C4-2B (cell line): ENCODE measurements around the gene RFX8.

Source experiments
- H3K27ac ChIP-seq: fragments of 450-650 bp; 2 replicates; pipeline ENCODE4 v1.5.1; 2017
- ZFX ChIP-seq: fragments of 450-650 bp; IDR thresholded peaks from 2 replicates; pipeline ENCODE4 v1.6.1; 2017
- TF ChIP-seq, protein P1 (sequence below): fragments of 450-650 bp; conservative IDR thresholded peaks from 2 replicates; pipeline ENCODE4 v1.5.1; 2017; ENCODE audit warnings: mild to moderate bottlenecking

Gene RFX8

DNA sequence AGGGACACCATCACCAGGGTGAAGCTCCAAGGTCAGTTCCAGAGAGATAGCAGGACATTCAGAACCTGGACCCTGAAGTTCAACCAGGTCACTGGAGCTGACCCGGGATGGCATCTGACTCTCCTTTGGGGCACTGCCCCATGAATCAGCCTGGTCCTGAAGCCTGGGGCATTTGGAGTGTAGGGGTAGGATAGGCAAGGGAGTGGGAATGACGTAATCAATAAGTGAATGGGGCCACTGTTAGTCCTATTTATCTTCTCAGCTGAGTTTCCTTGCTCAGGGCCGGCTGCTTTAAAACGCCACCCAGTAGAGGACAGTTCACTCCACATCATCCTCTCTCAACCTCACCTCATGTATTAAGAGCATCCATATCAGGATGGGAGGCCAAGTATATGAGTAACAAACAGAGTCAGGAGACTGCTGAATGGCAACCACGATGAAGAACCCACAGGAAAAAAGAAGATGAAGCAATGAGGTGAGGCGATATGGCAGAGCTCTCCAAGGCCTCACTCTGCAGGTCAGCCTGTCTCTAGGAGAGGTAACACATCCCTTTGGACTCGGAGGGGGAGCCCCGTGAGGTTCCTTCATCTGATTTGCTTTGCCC lies 1.8 kb upstream of the RFX8 start:
- TF ChIP-seq, protein P1, sequence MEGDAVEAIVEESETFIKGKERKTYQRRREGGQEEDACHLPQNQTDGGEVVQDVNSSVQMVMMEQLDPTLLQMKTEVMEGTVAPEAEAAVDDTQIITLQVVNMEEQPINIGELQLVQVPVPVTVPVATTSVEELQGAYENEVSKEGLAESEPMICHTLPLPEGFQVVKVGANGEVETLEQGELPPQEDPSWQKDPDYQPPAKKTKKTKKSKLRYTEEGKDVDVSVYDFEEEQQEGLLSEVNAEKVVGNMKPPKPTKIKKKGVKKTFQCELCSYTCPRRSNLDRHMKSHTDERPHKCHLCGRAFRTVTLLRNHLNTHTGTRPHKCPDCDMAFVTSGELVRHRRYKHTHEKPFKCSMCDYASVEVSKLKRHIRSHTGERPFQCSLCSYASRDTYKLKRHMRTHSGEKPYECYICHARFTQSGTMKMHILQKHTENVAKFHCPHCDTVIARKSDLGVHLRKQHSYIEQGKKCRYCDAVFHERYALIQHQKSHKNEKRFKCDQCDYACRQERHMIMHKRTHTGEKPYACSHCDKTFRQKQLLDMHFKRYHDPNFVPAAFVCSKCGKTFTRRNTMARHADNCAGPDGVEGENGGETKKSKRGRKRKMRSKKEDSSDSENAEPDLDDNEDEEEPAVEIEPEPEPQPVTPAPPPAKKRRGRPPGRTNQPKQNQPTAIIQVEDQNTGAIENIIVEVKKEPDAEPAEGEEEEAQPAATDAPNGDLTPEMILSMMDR = no peak
- no peak overlapping the region for H3K27ac ChIP-seq

DNA sequence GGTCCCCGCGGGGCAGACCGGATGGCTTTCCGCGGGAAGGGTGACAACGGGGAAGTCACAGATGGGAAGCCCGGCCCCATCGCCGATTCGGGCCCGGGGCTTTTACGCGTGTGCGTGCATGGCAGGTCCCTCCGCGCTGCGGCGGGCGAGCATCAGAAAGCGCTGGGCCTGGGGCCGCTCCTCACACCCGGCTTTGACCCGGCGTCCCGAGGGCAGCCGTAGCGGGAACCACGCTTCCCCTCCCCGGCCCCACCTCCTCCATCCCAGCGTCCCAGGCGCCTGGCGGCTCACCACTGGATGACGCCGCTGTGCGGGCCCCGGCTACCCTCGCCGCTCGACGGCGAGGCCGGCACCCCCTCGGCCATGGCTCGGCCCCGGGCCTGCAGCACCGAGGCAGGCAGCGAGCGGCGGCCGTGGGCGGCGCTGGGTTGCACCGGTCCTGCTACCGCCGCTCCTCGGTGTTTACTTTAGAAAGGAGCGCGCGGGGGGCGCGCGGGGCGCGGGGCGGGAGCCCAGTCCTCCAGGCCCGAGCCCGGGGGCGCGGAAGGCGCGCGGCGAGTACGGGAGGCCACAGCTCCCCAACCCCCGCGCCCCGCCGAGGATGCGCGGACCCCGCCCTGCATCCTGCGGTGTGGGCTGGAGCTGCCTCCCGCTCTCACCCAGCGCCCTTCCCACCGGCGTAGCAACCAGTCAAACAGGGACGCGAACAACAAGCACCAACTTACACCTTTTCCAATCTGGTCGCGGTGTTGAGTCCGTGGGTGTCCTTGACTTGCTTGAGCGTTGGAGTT lies 806 bp downstream of the RFX8 start:
- no peak overlapping the region for H3K27ac ChIP-seq
- no peak for TF ChIP-seq ZFX
- TF ChIP-seq, protein P1 = no peak

DNA sequence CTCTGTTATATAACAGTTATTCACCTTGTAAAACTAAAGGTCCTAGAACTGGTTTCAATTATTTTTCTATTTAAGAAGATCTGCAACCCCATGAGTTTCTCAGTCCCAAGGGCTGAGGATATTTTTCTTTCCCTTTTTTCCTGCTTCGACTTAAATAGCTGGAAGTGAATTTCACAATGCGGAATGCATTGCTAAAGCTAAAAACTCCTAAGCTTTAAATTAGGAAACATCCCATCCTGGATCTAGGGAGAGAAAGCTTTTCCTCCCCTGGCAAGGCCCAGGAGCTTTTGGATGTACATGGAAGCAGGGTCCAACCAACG lies 1.4 kb downstream of the RFX8 start:
- H3K27ac ChIP-seq = no peak overlapping the region
- TF ChIP-seq ZFX = no peak
- TF ChIP-seq, protein P1 = no peak

DNA sequence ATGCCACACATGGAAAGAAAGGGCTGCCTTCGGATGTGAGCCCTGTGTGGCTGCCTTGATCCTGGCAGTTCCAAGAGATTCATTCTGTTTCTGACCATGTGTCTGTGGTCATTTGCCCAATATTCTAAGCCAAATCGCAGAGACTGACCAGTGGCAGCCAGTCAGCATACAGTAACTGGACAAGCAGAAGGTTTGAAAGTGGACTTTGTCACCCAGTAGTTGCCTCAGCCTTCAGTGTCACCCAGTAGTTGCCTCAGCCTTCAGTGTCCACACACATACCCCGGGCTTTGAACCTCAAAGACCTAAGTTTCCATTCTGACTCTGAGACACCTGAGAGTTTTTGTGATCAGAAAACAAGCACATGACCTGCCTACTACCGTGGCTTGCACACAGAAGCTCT lies 5.0 kb downstream of the RFX8 start:
- no peak overlapping the region for H3K27ac ChIP-seq
- no peak for TF ChIP-seq ZFX
- TF ChIP-seq, protein P1 = no peak

DNA sequence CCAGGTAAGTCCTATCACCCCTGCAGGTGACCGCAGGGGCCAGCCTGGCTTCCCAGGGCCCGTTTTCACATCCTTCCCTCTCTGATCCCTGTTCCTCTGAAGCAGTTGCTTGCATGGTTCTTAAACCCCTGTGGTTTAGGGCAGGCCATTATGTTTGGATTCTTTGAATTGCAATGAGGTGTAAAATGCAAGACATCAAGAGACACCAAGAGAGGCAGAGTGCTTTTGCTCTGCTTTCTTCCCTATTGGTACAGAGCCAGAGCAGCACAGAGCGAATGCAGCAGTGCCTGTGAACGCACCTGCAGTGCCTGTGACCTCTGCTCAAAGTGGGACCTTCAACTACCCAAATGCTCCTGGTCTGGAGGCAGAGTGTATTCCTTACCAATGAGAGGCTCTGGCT lies 7.6 kb downstream of the RFX8 start:
- TF ChIP-seq ZFX = no peak
- TF ChIP-seq, protein P1 = no peak
- no peak overlapping the region for H3K27ac ChIP-seq

DNA sequence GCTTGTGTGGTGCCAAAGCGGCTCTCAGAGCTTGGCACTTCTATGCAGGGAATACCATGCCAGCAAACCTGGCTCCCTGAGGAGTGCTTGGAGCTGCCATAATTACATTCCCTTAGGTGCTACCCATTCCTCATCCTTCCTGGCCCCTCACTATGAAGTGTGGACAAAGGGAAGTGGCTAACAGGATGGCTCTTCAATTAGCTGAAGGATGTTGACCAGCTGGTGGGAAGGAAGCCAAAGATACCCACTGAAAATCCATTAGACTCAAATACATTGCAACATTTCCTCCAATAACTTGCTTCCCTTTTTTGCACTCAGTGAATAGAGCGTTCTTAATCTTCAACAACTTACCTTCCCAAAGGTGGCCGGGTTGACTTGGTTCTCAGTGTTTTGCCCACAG lies 8.5 kb downstream of the RFX8 start:
- no peak overlapping the region for H3K27ac ChIP-seq
- TF ChIP-seq, protein P1 = no peak
- no peak for TF ChIP-seq ZFX

DNA sequence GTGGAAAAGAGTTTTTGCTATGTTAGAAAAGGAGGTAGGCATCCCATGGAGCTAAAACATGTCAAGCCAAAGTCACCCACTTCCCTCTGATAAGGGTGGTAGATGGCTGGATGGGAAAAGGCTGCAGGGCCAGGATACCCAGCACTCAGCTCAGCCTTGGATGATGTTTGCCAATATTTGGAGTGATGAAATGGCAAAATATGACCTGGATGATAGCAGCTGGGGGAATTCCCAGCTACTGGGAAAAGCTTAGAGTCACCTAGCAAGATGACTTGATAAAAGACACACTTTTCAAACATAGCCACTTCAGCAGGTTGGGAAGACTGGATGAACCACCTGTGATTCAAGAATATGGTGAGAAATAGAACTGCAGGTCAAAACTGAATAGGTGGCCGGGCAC lies 10.1 kb downstream of the RFX8 start:
- H3K27ac ChIP-seq = no peak overlapping the region
- no peak for TF ChIP-seq ZFX
- TF ChIP-seq, protein P1 = no peak
